Trophoblast cell (in vitro differentiated cells and primary cell): ENCODE results near the gene PRSS22.

Experiments
- DNase-seq, 2 donors: peaks; one replicate each; pipeline ENCODE4 v3.0.0-alpha.2; 2016
- H2AFZ ChIP-seq: 2 replicates; pipeline ENCODE4 v1.6.1; 2013; ENCODE audit warnings: low read length, moderate library complexity, mild to moderate bottlenecking; ENCODE audit not compliant: insufficient read depth, poor library complexity
- H2AK5ac ChIP-seq: 2 replicates; pipeline ENCODE4 v1.6.1; 2013; ENCODE audit warnings: mild to moderate bottlenecking, low read length
- H2BK120ac ChIP-seq: 2 replicates; pipeline ENCODE4 v1.6.1; 2013; ENCODE audit warnings: low read length, mild to moderate bottlenecking, moderate library complexity; ENCODE audit not compliant: insufficient read depth, poor library complexity
- H2BK12ac ChIP-seq: 2 replicates; pipeline ENCODE4 v1.6.1; 2013; ENCODE audit warnings: mild to moderate bottlenecking, low read length, moderate library complexity
- H2BK5ac ChIP-seq: 2 replicates; pipeline ENCODE4 v1.6.1; 2013; ENCODE audit warnings: low read length, low read depth, moderate library complexity, mild to moderate bottlenecking; ENCODE audit not compliant: poor library complexity
- H3K14ac ChIP-seq: 2 replicates; pipeline ENCODE4 v1.6.1; 2013; ENCODE audit warnings: mild to moderate bottlenecking, low read length
- H3K18ac ChIP-seq: 2 replicates; pipeline ENCODE4 v1.6.1; 2013; ENCODE audit warnings: mild to moderate bottlenecking, low read length
- H3K23ac ChIP-seq: 2 replicates; pipeline ENCODE4 v1.6.1; 2013; ENCODE audit warnings: low read length
- H3K27ac ChIP-seq: 2 replicates; pipeline ENCODE4 v1.5.1; 2013; ENCODE audit warnings: low read depth, mild to moderate bottlenecking, inconsistent platforms, low read length, moderate library complexity
- H3K27me3 ChIP-seq: 2 replicates; pipeline ENCODE4 v1.6.1; 2013; ENCODE audit warnings: inconsistent platforms, mild to moderate bottlenecking, low read length, moderate library complexity; ENCODE audit not compliant: insufficient read depth
- H3K36me3 ChIP-seq, 2 experiments: 1 replicate in 1 of 2; 2 replicates in 1 of 2; pipeline ENCODE4 v1.6.1; 2013; ENCODE audit warnings: low read length in 2 of 2, mild to moderate bottlenecking in 2 of 2, moderate library complexity in 1 of 2; ENCODE audit not compliant: insufficient read depth in 2 of 2, control insufficient read depth in 1 of 2
- H3K4ac ChIP-seq: 2 replicates; pipeline ENCODE4 v1.6.1; 2013; ENCODE audit warnings: low read depth, mild to moderate bottlenecking, low read length, moderate library complexity
- H3K4me1 ChIP-seq, 2 experiments: 1 replicate in 1 of 2; 2 replicates in 1 of 2; pipeline ENCODE4 v1.6.1; 2013; ENCODE audit warnings: low read length in 2 of 2, mild to moderate bottlenecking in 2 of 2, moderate library complexity in 1 of 2; ENCODE audit not compliant: insufficient read depth in 2 of 2, control insufficient read depth in 1 of 2
- H3K4me2 ChIP-seq: 2 replicates; pipeline ENCODE4 v1.6.1; 2013; ENCODE audit warnings: inconsistent platforms, mild to moderate bottlenecking, low read length, moderate library complexity
- H3K4me3 ChIP-seq: 2 replicates; pipeline ENCODE4 v1.5.1; 2013; ENCODE audit warnings: mild to moderate bottlenecking, low read depth, low read length, inconsistent platforms
- H3K79me1 ChIP-seq: one replicate; pipeline ENCODE4 v1.6.1; 2013; ENCODE audit warnings: low read length
- H3K79me2 ChIP-seq: 2 replicates; pipeline ENCODE4 v1.6.1; 2013; ENCODE audit warnings: low read length, mild to moderate bottlenecking; ENCODE audit not compliant: control insufficient read depth, insufficient read depth, poor library complexity
- H3K9ac ChIP-seq: 2 replicates; pipeline ENCODE4 v1.6.1; 2013; ENCODE audit warnings: mild to moderate bottlenecking, low read length
- H3K9me3 ChIP-seq: 2 replicates; pipeline ENCODE4 v1.6.1; 2013; ENCODE audit warnings: low read depth, mild to moderate bottlenecking, control low read depth, inconsistent platforms, low read length; ENCODE audit not compliant: insufficient read depth
- H4K12ac ChIP-seq: 2 replicates; pipeline ENCODE4 v1.6.1; 2013; ENCODE audit warnings: low read depth, mild to moderate bottlenecking, low read length, moderate library complexity
- H4K8ac ChIP-seq: 2 replicates; pipeline ENCODE4 v1.6.1; 2013; ENCODE audit warnings: low read depth, mild to moderate bottlenecking, low read length, moderate library complexity
- H4K91ac ChIP-seq: one replicate; pipeline ENCODE4 v1.6.1; 2013; ENCODE audit warnings: low read depth, mild to moderate bottlenecking, low read length, moderate library complexity
- WGBS: extraction: QIAGEN DNeasy Blood & Tissue Kit; methylation state at CpG from one replicate; pipeline ENCODE4 v1.1.7; 2013; ENCODE audit warnings: missing lambda C conversion rate; ENCODE audit not compliant: insufficient read length, insufficient coverage; ENCODE audit errors: extremely low coverage; 5-methylcytosine and 5-hydroxymethylcytosine counted together

The PRSS22 gene

GRCh38 chr16:2838928-2839327, 19.0 kb downstream of the PRSS22 start:
- Histone ChIP-seq H2BK12ac (no peak overlapping the region), H4K12ac (no peak overlapping the region), H3K14ac (no peak overlapping the region), H4K91ac (no peak overlapping the region), H3K27me3 (no peaks in the 10 kb centered on the region), H3K79me2 (no peaks in the 10 kb centered on the region), H3K79me1 (peaks cover 3% of the 10 kb centered on the region), H3K4ac (no peak overlapping the region), H4K8ac (no peak overlapping the region), H2AFZ (no peak overlapping the region), H3K27ac (no peak overlapping the region), H2BK120ac (no peak overlapping the region), H3K4me2 (no peak overlapping the region), H3K4me3 (no peak overlapping the region), H2BK5ac (no peak overlapping the region), H3K18ac (no peak overlapping the region), H3K23ac (no peak overlapping the region), H3K9me3 (peaks cover 1% of the 10 kb centered on the region), H3K9ac (no peak overlapping the region), H2AK5ac (no peak overlapping the region), H3K36me3 (no peaks in the 10 kb centered on the region), H3K4me1 (peaks cover 10 to 15% of the 10 kb centered on the region in 2 experiments)
- DNase-seq = peak; percentile 76 to 81
- no CpG with 5 or more reads among the region's 12 CpGs for WGBS

- 100% methylated on average over 2 of the region's 13 CpGs for WGBS
- Histone ChIP-seq H4K12ac (no peak overlapping the region), H2BK5ac (no peak overlapping the region), H4K91ac (no peak overlapping the region), H3K4ac (no peak overlapping the region), H4K8ac (no peak overlapping the region), H2AK5ac (no peak overlapping the region), H3K18ac (no peak overlapping the region), H3K4me2 (no peak overlapping the region), H3K14ac (no peak overlapping the region), H3K4me3 (no peak overlapping the region), H3K36me3 (no peaks in the 10 kb centered on the region), H2AFZ (no peak overlapping the region), H3K79me2 (no peaks in the 10 kb centered on the region), H3K79me1 (peaks cover 3% of the 10 kb centered on the region), H3K23ac (peak overlapping the region; percentile 69), H3K27ac (no peak overlapping the region), H3K9me3 (no peaks in the 10 kb centered on the region), H3K9ac (no peak overlapping the region), H3K27me3 (no peaks in the 10 kb centered on the region), H3K4me1 (peaks cover 10 to 15% of the 10 kb centered on the region in 2 experiments), H2BK120ac (no peak overlapping the region), H2BK12ac (no peak overlapping the region)
- DNase-seq = no peak
Measured at GRCh38 chr16:2836646-2837508, 21.1 kb downstream of the PRSS22 start.

GRCh38 chr16:2835638-2836493, 22.1 kb downstream of the PRSS22 start:
- Histone ChIP-seq H3K18ac (no peak overlapping the region), H3K79me1 (peaks cover 3% of the 10 kb centered on the region), H3K4me3 (no peak overlapping the region), H2BK12ac (no peak overlapping the region), H3K4me2 (peak overlapping the region; percentile 11), H2BK120ac (no peak overlapping the region), H2BK5ac (no peak overlapping the region), H3K27ac (peak overlapping the region; percentile 21), H3K9me3 (no peaks in the 10 kb centered on the region), H4K12ac (no peak overlapping the region), H4K91ac (no peak overlapping the region), H4K8ac (no peak overlapping the region), H3K4ac (no peak overlapping the region), H3K36me3 (no peaks in the 10 kb centered on the region), H3K4me1 (peaks cover 10 to 15% of the 10 kb centered on the region in 2 experiments), H3K14ac (no peak overlapping the region), H3K23ac (no peak overlapping the region), H2AFZ (no peak overlapping the region), H3K79me2 (no peaks in the 10 kb centered on the region), H3K27me3 (no peaks in the 10 kb centered on the region), H2AK5ac (no peak overlapping the region), H3K9ac (no peak overlapping the region)
- no CpG with 5 or more reads among the region's 22 CpGs for WGBS
- peak; percentile 93 to 94 for DNase-seq

- Histone ChIP-seq H3K4me1 (peaks cover 10 to 15% of the 10 kb centered on the region in 2 experiments), H2AFZ (no peak overlapping the region), H3K36me3 (no peaks in the 10 kb centered on the region), H3K14ac (no peak overlapping the region), H4K91ac (no peak overlapping the region), H2AK5ac (no peak overlapping the region), H3K4me2 (no peak overlapping the region), H3K27me3 (no peaks in the 10 kb centered on the region), H3K79me2 (no peaks in the 10 kb centered on the region), H2BK120ac (no peak overlapping the region), H3K18ac (no peak overlapping the region), H3K4me3 (no peak overlapping the region), H3K79me1 (peaks cover 3% of the 10 kb centered on the region), H3K9me3 (no peaks in the 10 kb centered on the region), H3K23ac (no peak overlapping the region), H2BK12ac (no peak overlapping the region), H4K12ac (no peak overlapping the region), H2BK5ac (no peak overlapping the region), H3K4ac (no peak overlapping the region), H3K27ac (no peak overlapping the region), H3K9ac (no peak overlapping the region), H4K8ac (no peak overlapping the region)
- no peak for DNase-seq
- WGBS = no CpG with 5 or more reads among the region's 3 CpGs
Measured at GRCh38 chr16:2834968-2835367, 23.0 kb downstream of the PRSS22 start.
